Stimulated activated CD8-positive, alpha-beta memory T cell treated with anti-CD3 and anti-CD28 coated beads, Interleukin-7, amount 100 ng/mL, for 4 hours (primary cell): ENCODE results near the gene CHST11.
"Not testable (repeated sequence)": the region's sequence is repeated elsewhere in the genome, so short reads cannot be mapped to it uniquely, and the experiment has no call there.

ENCODE experiments used
- DNase-seq, 2 donors: peaks; one replicate each; pipeline ENCODE4 v3.0.0-alpha.2; 2020; ENCODE audit warnings: low read depth in 2 of 2

CHST11 gene

GRCh38 chr12:104764225-104765091 lies 307.7 kb downstream of the CHST11 start:
- DNase-seq: no peak

- no peak for DNase-seq
These were observed 310.5 kb downstream of the CHST11 start for GRCh38 chr12:104767261-104767660.

DNA sequence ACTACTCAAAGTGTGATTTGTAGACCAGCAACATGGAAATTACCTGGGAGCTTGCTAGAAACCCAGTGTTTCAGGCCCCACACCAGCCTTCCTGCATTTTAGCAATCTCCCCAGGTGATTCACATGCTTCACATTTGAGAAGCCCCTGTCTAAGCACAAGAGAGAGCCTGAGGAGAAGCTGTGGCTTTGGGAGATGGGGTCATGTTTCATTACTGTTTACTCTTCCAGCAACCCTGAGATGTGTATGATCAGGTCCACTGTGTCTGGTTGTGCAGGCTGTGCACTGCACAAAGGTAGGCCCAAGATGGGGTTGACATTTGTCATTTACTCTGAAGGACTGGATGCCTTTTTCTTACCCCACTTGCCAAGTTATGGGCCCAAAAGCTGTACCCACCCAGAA lies 311.3 kb downstream of the CHST11 start:
- DNase-seq: no peak

DNA sequence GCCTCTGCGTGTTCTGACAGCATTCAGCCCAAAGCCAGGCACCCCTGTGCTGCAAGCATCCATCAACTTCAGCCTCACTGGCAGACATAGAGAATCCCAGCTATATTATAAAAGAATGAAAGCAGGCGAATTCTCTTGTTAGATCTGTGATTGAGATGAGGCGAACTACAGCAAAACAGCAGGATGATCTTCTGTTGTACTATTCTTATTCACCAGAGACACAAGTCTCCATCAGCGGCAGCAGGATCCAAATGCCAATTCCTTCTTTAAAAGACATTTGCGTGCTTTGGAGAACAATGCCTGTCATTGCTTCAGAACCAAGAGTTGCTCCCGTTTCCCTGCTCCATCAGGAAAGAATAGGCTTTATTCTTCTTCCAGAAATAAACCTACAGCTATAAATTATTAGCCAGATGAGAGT lies 312.4 kb downstream of the CHST11 start:
- no peak for DNase-seq

GRCh38 chr12:104772336-104772735 lies 315.6 kb downstream of the CHST11 start:
- no peak for DNase-seq

DNA sequence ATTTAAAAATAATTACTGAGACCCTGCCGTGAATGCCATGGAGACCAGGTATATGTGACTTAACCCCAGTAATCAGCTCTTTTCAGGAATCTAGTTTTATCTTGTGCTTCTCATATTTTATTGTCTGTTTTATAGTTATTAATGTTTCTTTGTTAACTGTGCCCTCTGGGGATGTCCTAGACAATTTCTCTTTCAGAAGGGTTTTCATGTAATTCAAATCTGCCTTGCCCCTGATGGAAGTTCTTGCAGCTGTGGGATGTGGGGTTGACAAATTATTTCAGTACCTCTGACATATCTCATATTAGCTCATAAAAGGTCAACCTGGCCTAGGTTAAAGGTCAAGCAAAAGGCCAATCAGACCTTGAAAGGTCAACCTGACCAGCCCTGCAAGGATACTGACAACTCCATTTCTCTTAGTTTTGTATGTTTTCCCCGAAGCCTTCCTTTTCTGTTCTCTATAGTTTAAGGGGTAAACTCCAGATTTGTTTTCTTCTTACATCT lies 319.0 kb downstream of the CHST11 start:
- DNase-seq: no peak

GRCh38 chr12:104779134-104779533 lies 322.4 kb downstream of the CHST11 start:
- no peak for DNase-seq

GRCh38 chr12:104782296-104782695 lies 325.5 kb downstream of the CHST11 start:
- no peak for DNase-seq

DNA sequence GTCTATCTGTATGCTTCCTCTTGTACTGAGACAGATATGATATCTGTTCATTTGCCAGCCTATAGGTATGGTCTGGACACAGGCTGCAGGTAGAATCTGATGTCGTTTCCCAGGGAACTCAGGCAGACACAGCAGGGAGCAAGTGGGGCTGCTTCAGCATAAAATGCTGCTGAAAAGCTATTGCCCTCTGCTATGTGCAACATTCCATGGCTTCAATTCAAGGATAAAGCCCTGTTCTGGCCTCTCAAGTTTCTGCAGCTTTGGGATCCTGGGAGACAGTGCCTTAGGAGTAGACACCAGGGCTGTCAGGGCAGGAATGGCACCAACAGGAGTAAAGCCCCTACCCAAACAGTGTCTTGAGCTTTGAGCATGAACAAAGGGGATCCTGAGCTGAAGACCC lies 327.8 kb downstream of the CHST11 start:
- DNase-seq: no peak

GRCh38 chr12:104785886-104786285 lies 329.1 kb downstream of the CHST11 start:
- no peak for DNase-seq

DNA sequence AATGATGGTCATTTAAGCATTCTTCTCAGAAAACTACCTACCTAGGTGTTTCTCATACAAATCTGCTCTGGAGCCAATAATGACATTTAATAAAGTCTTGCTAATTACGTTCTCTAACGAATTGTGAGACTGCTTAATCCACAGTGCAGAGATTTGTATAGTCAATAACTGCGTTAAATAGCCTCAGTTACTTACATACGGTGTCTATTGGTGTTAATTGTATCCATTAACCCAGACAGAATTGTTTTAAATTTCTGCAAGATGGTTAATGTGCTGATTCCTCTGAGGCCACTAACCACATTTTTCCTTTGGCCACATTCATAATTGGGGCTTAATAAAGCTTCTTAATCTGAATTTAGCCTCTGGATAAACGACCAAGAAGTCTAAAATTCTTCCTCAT lies 329.6 kb downstream of the CHST11 start:
- DNase-seq: no peak

DNA sequence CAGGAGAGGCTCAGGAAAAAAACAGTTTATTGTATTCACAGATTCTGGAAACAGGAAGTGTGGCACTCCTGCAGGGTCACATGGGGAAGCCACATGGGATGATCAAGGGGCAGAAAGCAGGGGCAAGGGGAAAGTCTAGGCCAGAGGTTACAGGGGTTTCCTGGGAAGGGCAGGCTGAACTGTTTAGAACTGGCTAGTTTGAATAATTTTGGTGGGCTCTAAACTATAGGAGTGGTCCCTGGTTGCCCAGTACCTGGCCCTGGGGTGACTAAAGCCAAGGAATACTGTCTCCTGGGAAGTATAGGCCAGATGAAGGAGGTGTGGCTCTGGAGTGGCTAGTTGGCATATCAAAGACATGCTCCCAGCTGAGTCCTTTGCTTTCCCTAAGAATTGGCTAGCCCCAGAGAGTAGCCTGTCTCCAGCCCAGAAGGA lies 332.1 kb downstream of the CHST11 start:
- DNase-seq: no peak

DNA sequence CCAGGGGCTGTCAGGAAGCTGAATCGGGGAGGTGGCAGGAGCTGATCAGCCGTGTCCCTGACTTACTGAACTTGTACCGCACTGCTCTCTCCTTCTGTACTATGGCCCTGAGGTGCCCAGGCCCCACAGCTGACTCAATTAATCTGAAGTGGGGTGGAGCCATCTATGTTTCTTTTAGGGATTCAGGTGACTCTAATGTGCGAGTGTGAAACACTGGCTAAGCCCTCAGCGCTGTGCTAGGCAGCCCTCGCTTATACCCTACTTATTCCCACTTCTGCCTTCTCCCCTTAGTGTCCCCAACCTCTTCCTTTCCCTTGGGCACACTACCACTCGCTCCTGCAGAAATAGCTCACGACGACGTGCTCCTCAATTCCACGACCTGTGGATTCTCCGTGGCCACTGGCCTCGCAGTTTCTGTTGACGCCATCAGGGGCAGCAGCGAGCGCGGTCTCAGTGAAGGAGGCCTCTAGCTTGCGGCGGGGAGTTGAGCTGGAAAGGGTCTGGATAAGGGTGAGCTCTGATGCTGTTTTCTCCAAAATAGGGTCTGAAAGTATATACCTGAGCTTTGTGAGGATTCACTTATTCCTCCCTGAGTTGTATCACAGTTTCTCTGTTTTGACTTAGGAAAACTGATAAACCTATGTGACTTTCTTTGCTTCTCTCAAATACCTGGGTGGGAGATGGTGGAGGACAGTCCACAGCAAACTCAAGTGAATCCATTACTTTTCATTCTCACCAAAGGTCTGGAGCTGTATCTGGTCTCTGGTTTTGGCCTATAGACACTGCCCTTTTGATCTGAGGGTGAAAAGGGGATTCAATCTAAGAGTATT lies 333.8 kb downstream of the CHST11 start:
- peak; percentile 5 to 12 for DNase-seq

- DNase-seq: no peak
These were observed 335.8 kb downstream of the CHST11 start for GRCh38 chr12:104792570-104792969.

DNA sequence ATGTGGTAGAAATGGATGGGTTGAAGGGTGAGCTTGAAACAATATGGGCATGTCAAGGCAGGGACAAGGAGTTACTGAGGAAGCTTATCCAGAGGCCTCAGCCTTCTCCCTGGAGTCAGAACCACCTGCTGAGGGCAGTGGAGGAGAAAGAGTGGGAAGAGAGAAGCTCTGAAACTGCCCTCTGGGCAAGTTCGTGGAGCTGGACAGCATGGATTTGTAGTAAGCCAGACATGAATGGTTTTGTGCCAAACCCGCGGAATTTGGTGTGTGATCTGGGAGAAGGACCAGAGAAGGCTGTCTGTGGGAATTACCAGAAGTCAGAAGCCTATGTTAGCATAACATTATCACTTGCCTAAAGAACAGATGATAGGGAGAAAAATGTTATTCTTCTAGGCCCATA lies 336.5 kb downstream of the CHST11 start:
- no peak for DNase-seq

GRCh38 chr12:104793968-104794367 lies 337.2 kb downstream of the CHST11 start:
- DNase-seq: no peak

GRCh38 chr12:104796475-104796862 lies 339.7 kb downstream of the CHST11 start:
- DNase-seq: no peak

GRCh38 chr12:104799458-104799857 lies 342.7 kb downstream of the CHST11 start:
- no peak for DNase-seq

DNA sequence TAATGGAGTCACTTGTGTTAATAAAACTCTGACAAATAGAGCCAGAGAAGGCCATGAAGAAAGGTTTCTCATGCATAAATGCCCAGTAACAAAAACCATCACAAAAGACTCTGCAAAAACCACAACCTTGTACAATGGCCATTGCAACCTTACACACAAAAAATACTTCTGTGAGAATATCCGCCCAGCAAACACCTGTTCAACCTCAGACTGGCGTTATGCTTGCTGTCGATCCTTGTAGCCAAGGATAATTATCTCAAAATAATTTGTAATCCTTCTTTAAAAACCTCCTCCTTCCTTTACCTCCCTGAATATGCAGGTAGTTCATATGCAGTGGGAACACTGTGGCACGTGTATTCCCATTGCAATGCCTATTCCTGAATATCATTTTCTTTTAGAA lies 344.3 kb downstream of the CHST11 start:
- no peak for DNase-seq

DNA sequence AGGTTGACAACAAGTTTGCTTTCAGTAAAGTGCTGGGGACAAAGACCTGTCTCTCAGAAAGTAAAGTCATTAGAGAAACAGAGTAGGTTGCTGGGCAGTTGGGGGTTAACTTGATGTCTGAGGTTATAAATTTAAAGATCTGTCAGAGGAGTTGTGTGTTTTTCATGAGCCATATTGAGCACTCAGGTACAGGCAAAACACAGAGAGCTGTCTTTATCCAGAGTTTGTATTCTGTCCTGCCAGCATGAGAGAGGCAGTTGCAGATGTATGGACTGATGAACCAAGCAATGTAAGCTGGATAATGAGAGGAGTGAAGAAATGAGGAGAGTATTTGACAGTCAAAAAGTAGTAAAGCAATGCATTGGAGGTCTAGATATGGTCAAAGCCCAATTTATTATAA lies 344.7 kb downstream of the CHST11 start:
- DNase-seq: no peak

- no peak for DNase-seq
These were observed 345.5 kb downstream of the CHST11 start for GRCh38 chr12:104802208-104802607.

DNA sequence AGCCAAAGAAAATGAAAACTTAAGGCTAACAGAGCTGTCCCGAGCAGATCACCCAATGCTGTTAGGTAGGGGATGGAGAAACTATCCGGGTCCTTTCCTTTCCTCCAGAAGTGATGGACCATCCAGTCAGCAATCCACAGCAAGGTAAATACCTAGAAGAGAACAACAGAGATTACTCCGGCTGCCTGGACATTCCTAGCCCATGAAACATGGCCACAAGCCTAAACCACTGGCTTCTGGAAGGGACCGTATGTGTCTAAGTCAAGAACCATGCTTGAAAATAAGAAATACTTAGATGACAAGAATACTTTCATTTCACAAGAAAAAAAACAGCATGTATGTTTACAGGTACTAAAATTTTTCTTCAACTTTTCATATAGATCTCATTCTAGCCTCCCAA lies 348.4 kb downstream of the CHST11 start:
- no peak for DNase-seq

DNA sequence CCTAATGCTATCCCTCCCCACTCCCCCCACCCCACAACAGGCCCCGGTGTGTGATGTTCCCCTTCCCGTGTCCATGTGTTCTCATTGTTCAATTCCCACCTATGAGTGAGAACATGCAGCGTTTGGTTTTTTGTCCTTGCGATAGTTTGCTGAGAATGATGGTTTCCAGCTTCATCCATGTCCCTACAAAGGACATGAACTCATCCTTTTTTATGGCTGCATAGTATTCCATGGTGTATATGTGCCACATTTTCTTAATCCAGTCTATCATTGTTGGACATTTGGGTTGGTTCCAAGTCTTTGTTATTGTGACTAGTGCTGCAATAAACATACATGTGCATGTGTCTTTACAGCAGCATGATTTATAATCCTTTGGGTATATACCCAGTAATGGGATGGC lies 349.4 kb downstream of the CHST11 start:
- DNase-seq: not testable (repeated sequence)
